KOPT-K1 (cell line): ENCODE results near the gene BUD23.
A peak's percentile ranks its signal among the peaks of the same experiment; 100 is the strongest.

Source experiments
- H3K27ac ChIP-seq: fragments of 200-600 bp; sonication (generic); 2 replicates; pipeline ENCODE4 v1.5.1; 2016; ENCODE audit warnings: antibody characterized with exemption, mild to moderate bottlenecking, low read depth, low read length; ENCODE audit not compliant: poor library complexity, severe bottlenecking
- H3K36me3 ChIP-seq: fragments of 200-600 bp; sonication (generic); 2 replicates; pipeline ENCODE4 v1.5.1; 2017; ENCODE audit warnings: antibody characterized with exemption, mild to moderate bottlenecking, low read length, moderate library complexity; ENCODE audit not compliant: insufficient read depth
- H3K9me3 ChIP-seq: fragments of 200-600 bp; sonication (generic); 2 replicates; pipeline ENCODE4 v1.5.1; 2017; ENCODE audit warnings: antibody characterized with exemption, low read length, mild to moderate bottlenecking; ENCODE audit not compliant: insufficient read depth, poor library complexity, severe bottlenecking

Gene BUD23, protein sequence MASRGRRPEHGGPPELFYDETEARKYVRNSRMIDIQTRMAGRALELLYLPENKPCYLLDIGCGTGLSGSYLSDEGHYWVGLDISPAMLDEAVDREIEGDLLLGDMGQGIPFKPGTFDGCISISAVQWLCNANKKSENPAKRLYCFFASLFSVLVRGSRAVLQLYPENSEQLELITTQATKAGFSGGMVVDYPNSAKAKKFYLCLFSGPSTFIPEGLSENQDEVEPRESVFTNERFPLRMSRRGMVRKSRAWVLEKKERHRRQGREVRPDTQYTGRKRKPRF

DNA sequence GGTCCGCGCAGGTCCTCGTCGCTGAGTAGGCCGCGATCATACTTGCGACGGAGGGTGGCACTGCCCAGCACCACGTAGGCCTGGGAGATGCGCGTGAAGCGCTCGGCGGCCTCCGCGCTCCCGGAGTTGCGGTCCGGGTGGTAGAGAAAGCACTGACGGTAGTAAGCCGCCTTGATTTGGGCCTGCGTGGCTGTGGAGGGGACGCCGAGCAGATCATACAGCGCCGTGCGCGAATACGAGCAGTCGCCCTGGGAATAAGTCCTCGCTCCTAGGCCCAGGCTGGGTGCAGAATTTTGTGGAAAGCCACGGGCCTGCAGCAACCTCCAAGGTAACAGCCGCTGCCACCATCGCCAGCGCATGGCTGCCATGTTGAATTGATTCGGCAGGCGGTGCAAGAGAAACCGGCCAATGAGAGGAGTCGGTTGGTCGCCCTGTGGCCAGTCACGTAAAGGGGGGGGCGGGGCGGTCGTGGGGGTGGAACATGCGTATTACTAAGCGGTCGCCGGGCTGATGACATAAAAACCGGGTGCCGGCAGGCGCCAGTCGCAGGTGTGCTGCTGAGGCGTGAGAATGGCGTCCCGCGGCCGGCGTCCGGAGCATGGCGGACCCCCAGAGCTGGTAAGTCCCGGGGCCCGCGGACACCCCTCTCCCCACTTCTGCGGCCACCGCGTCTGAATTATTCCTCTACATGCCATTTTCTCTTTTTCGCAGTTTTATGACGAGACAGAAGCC, at the start of gene BUD23, which contains the start of gene DNAJC30:
Gene BUD23 (plus strand): TSS at position 542 of the 732 bp plus-strand sequence. CDS start 29 bp downstream, at position 571.
Gene DNAJC30 (minus strand): TSS at position 398 of the 732 bp plus-strand sequence. CDS start 30 bp downstream, at position 368.
- H3K9me3 ChIP-seq, result no peaks in the 10 kb centered on the region
- peaks cover 37% of the 10 kb centered on the region for H3K36me3 ChIP-seq

GRCh38 chr7:73633844-73634243, 49.6 kb upstream of the BUD23 start:
- Histone ChIP-seq H3K9me3 (no peaks in the 10 kb centered on the region), H3K36me3 (no peaks in the 10 kb centered on the region), H3K27ac (no peak overlapping the region)

More for the DNA sequence above, at the start of gene BUD23, which contains the start of gene DNAJC30:
- peak within 1 kb of the TSS; percentile 77 for H3K27ac ChIP-seq

- Histone ChIP-seq H3K27ac (no peak overlapping the region), H3K9me3 (peaks cover under 1% of the 10 kb centered on the region), H3K36me3 (no peaks in the 10 kb centered on the region)
Measured at GRCh38 chr7:73635428-73636200, 47.8 kb upstream of the BUD23 start.

GRCh38 chr7:73638911-73639310, 44.5 kb upstream of the BUD23 start:
- H3K27ac ChIP-seq, result no peak overlapping the region
- H3K9me3 ChIP-seq, result peaks cover 15% of the 10 kb centered on the region
- no peaks in the 10 kb centered on the region for H3K36me3 ChIP-seq

- no peaks in the 10 kb centered on the region for H3K36me3 ChIP-seq
- H3K9me3 ChIP-seq, result peaks cover 15% of the 10 kb centered on the region
- H3K27ac ChIP-seq, result no peak overlapping the region
Measured at GRCh38 chr7:73642834-73643233, 40.6 kb upstream of the BUD23 start.

DNA sequence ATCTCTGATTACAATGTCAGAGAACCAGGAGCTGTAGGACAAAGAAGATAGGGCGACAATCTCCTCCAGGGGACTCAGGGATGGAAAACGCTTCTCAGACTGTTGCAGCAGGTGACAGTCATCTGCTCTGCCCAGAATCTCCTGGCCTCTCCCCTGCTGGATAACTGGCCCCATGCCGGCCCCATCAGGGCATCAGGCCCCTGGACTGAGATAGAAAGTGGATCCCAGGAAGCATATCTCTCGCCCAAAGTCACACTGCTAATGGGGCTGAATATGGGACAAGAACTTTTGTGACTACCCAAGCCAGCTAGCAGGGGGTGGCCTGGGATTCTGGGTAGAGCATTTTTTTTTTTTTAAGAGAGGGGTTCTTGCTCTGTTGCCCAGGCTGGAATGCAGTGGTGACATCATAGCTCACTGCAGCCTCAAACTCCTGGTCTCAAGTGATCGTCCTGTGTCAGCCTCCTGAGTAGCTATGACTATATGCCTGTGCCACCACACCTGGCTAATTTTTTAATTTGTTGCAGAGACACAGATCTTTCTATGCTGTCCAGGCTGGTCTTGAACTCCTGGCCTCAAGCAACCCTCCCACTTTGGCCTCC, 38.6 kb upstream of the BUD23 start:
- H3K27ac ChIP-seq, result no peak overlapping the region
- H3K36me3 ChIP-seq, result no peaks in the 10 kb centered on the region
- peaks cover 15% of the 10 kb centered on the region for H3K9me3 ChIP-seq

DNA sequence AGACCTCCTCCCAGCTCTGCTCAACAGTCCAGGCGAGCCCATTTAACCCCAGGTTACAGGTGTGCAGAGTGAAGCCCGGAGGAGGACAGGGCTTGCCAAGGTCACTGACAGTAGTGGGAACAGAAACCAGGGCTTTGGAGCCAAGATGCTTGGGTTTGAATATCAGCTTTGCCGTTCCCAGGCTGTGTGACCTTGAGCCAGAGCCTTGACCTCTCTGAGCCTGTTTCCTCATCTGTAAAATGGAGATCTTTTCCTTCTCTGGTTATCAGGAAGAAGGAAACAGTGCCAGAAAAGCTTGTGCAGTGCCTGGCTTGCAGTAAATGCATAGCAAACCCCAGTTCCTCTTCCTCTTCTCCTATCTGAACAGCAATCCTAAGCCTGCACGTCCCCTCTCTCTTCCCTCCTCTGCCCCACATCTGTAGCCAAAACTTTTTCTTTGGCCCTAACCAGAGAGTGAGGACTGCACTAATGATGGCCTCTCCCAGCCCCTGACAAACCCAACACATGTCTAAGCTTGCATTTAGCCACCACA, 37.7 kb upstream of the BUD23 start:
- Histone ChIP-seq H3K9me3 (peaks cover 13% of the 10 kb centered on the region), H3K27ac (no peak overlapping the region), H3K36me3 (no peaks in the 10 kb centered on the region)

GRCh38 chr7:73646785-73647724, 36.3 kb upstream of the BUD23 start:
- Histone ChIP-seq H3K27ac (no peak overlapping the region), H3K36me3 (no peaks in the 10 kb centered on the region), H3K9me3 (no peaks in the 10 kb centered on the region)

DNA sequence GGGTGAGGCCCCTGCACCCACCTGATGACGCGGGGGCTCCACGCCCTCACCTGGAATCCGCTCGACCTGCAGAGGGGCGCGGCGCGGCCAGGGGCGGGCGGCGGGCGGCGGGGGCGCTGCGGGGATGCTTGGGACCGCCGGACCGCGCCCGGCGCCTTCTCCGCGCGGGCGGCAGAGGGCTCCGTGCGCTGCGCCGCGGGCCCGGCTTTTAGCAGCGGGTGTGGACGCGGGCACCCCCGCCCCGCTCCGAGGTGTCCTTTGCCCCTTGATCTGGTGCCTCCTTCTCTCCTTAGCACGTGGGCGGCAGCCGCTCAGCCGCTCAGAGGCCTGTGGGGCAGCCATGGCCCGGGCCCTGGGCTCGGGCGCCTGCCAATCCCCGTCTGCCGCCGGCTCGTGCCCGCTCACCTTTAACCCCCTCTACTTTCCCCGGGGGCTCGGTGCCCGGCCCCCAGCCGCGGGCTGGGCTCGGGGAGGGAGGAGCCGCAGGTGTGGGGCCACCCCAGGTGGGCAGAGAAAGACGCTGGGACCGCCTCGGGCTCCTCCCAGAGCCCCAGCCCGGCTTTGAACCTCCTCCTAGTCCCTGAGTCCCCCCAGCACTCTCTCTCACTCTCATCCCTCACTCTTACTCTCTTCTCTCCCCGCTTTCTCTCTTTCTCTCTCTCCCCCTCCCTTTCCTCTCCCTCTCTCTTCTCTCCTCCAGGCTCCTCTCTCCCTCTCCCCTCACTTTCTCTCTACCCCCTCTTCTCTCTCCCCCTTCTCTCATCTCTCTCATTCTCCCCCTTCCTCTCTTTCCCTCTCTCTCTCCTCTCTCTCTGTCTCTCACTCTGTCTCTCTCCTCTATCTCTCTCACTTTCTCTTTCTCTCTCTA, 35.4 kb upstream of the BUD23 start:
- Histone ChIP-seq H3K36me3 (no peaks in the 10 kb centered on the region), H3K27ac (no peak overlapping the region), H3K9me3 (no peaks in the 10 kb centered on the region)

GRCh38 chr7:73648593-73649332, 34.6 kb upstream of the BUD23 start:
- no peaks in the 10 kb centered on the region for H3K9me3 ChIP-seq
- no peak overlapping the region for H3K27ac ChIP-seq
- no peaks in the 10 kb centered on the region for H3K36me3 ChIP-seq

- Histone ChIP-seq H3K36me3 (no peaks in the 10 kb centered on the region), H3K27ac (no peak overlapping the region), H3K9me3 (no peaks in the 10 kb centered on the region)
Measured at GRCh38 chr7:73649576-73649975, 33.8 kb upstream of the BUD23 start.

GRCh38 chr7:73650524-73650923, 32.9 kb upstream of the BUD23 start:
- Histone ChIP-seq H3K36me3 (no peaks in the 10 kb centered on the region), H3K27ac (no peak overlapping the region), H3K9me3 (no peaks in the 10 kb centered on the region)
